Pons (tissue), 1 donor: Measurements from ENCODE around the gene SLC9A9.
A peak's percentile ranks its signal among the peaks of the same experiment; 100 is the strongest.

ENCODE experiments used
- DNase-seq: peaks from one replicate; pipeline ENCODE4 v3.0.0-alpha.2; 2016; ENCODE audit warnings: low spot score

SLC9A9 gene

GRCh38 chr3:143216709-143217182 lies 631.5 kb downstream of the SLC9A9 start:
- DNase-seq: peak; percentile 69
